Neural cell (in vitro differentiated cells): ENCODE results near the gene PEAK3. TPM values are rescaled to one million over a fixed set of nuclear protein-coding genes. Genes with fewer than 3 reads are reported as not detected.

Experiments
- H2AFZ ChIP-seq: fragments of 200-600, 300-800 bp; sonication (generic), shearing (Covaris generic); 2 replicates; pipeline ENCODE4 v1.6.0; 2014; ENCODE audit warnings: low read depth, mild to moderate bottlenecking, antibody characterized with exemption, low read length, moderate library complexity
- H3F3A ChIP-seq: fragments of 200-600 bp; shearing (Covaris generic); 2 replicates; pipeline ENCODE4 v1.6.1; 2016; ENCODE audit warnings: mild to moderate bottlenecking, moderate library complexity, mixed read lengths, antibody characterized with exemption, low read length; ENCODE audit not compliant: insufficient read depth, poor library complexity, severe bottlenecking
- H3K27ac ChIP-seq: fragments of 200-600, 300-800 bp; sonication (generic), shearing (Covaris generic); 2 replicates; pipeline ENCODE4 v1.5.1; 2014; ENCODE audit warnings: mild to moderate bottlenecking, low read length, moderate library complexity
- H3K27me3 ChIP-seq: fragments of 300-800, 200-600 bp; sonication (generic), shearing (Covaris generic); 2 replicates; pipeline ENCODE4 v1.6.0; 2014; ENCODE audit warnings: mild to moderate bottlenecking, low read depth, low read length, moderate library complexity; ENCODE audit not compliant: insufficient read depth
- H3K36me3 ChIP-seq: fragments of 300-800, 200-600 bp; sonication (generic), shearing (Covaris generic); 2 replicates; pipeline ENCODE4 v1.5.1; 2014; ENCODE audit warnings: mild to moderate bottlenecking, antibody characterized with exemption, low read length, moderate library complexity; ENCODE audit not compliant: insufficient read depth
- H3K4me2 ChIP-seq: fragments of 300-800, 200-600 bp; sonication (generic), shearing (Covaris generic); 2 replicates; pipeline ENCODE4 v1.6.0; 2014; ENCODE audit warnings: mild to moderate bottlenecking, low read length
- H3K4me3 ChIP-seq: fragments of 300-800, 200-600 bp; sonication (generic), shearing (Covaris generic); 2 replicates; pipeline ENCODE4 v1.5.1; 2014; ENCODE audit warnings: mild to moderate bottlenecking, low read length, moderate library complexity
- H3K79me2 ChIP-seq: fragments of 200-600 bp; shearing (Covaris generic); replicated peaks from 2 replicates; pipeline ENCODE4 v1.6.0; 2014; ENCODE audit warnings: mild to moderate bottlenecking, low read length, moderate library complexity; ENCODE audit not compliant: insufficient read depth
- H3K9ac ChIP-seq: fragments of 300-800, 200-600 bp; sonication (generic), shearing (Covaris generic); 2 replicates; pipeline ENCODE4 v1.6.1; 2016; ENCODE audit warnings: mild to moderate bottlenecking, low read length, mixed read lengths
- H3K9me2 ChIP-seq: fragments of 200-600 bp; shearing (Covaris generic); 2 replicates; pipeline ENCODE4 v1.6.1; 2016; ENCODE audit warnings: mild to moderate bottlenecking, low read length, mixed read lengths; ENCODE audit not compliant: insufficient read depth
- H3K9me3 ChIP-seq: fragments of 200-600, 300-800 bp; sonication (generic), shearing (Covaris generic); 2 replicates; pipeline ENCODE4 v1.6.1; 2016; ENCODE audit warnings: mild to moderate bottlenecking, mixed run types, low read length, moderate library complexity, mixed read lengths
- H4K20me1 ChIP-seq: fragments of 200-600 bp; shearing (Covaris generic); 2 replicates; pipeline ENCODE4 v1.6.1; 2016; ENCODE audit warnings: mild to moderate bottlenecking, mixed run types; ENCODE audit not compliant: insufficient read depth
- EP300 ChIP-seq: fragments of 450-650 bp; conservative IDR thresholded peaks from 2 replicates; pipeline ENCODE4 v1.6.1; 2014; ENCODE audit warnings: antibody characterized with exemption, mild to moderate bottlenecking, moderate library complexity; ENCODE audit not compliant: poor library complexity, severe bottlenecking
- EZH2 ChIP-seq: fragments of 200-600, 300-800 bp; shearing (Covaris generic), sonication (generic); IDR thresholded peaks from 2 replicates; pipeline ENCODE4 v1.6.1; 2014; ENCODE audit warnings: antibody characterized with exemption, low read length, borderline replicate concordance, mild to moderate bottlenecking; ENCODE audit not compliant: insufficient read depth, poor library complexity, severe bottlenecking
- MXI1 ChIP-seq: fragments of 450-650 bp; conservative IDR thresholded peaks from 2 replicates; pipeline ENCODE4 v1.6.1; 2014; ENCODE audit warnings: antibody characterized with exemption, mild to moderate bottlenecking; ENCODE audit not compliant: poor library complexity, severe bottlenecking
- POLR2AphosphoS5 ChIP-seq: IDR thresholded peaks from 2 replicates; pipeline ENCODE4 v1.6.1; 2012
- RAD21 ChIP-seq: fragments of 450-650 bp; conservative IDR thresholded peaks from 2 replicates; pipeline ENCODE4 v1.6.1; 2014; ENCODE audit warnings: antibody characterized with exemption, mild to moderate bottlenecking, moderate library complexity
- SMC3 ChIP-seq: fragments of 450-650 bp; conservative IDR thresholded peaks from 2 replicates; pipeline ENCODE4 v1.6.1; 2014; ENCODE audit warnings: antibody characterized with exemption, mild to moderate bottlenecking, moderate library complexity; ENCODE audit not compliant: poor library complexity
- TAF1 ChIP-seq: IDR thresholded peaks from 2 replicates; pipeline ENCODE4 v1.6.1; 2012; ENCODE audit warnings: low read depth
- polyA plus RNA-seq: library from polyadenylated mRNA; depleted of rRNA; stranded (reverse); fragments of >200 nt; gene quantifications from 2 replicates; pipeline ENCODE4 v1.2.3, GENCODE V29; 2014
- TF ChIP-seq, protein P1 (sequence below): fragments of 450-650 bp; IDR thresholded peaks from 2 replicates; pipeline ENCODE4 v1.5.1; 2014; ENCODE audit warnings: antibody characterized with exemption, mild to moderate bottlenecking, moderate library complexity; ENCODE audit not compliant: poor library complexity, severe bottlenecking
- TF ChIP-seq, protein P2 (sequence below): IDR thresholded peaks from 2 replicates; pipeline ENCODE4 v1.6.1; 2012; ENCODE audit warnings: borderline replicate concordance

Gene PEAK3
- polyA plus RNA-seq, 1 donor from 2014 or later, result not detected

DNA sequence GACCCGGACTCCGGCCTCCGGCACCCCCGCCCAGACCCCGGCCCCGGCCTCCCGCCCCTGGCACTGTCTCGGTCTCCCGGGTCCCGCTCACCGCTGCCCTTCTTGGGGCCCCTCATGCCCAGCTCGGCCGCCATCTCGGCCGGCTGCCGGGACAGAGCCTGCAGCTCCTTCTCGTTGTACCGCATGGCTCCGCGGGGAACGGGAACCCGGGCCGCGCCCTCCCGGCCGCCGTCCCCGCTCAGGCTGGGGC lies 46.0 kb downstream of the PEAK3 start:
- peak overlapping the region; percentile 93 for H3K27ac ChIP-seq

DNA sequence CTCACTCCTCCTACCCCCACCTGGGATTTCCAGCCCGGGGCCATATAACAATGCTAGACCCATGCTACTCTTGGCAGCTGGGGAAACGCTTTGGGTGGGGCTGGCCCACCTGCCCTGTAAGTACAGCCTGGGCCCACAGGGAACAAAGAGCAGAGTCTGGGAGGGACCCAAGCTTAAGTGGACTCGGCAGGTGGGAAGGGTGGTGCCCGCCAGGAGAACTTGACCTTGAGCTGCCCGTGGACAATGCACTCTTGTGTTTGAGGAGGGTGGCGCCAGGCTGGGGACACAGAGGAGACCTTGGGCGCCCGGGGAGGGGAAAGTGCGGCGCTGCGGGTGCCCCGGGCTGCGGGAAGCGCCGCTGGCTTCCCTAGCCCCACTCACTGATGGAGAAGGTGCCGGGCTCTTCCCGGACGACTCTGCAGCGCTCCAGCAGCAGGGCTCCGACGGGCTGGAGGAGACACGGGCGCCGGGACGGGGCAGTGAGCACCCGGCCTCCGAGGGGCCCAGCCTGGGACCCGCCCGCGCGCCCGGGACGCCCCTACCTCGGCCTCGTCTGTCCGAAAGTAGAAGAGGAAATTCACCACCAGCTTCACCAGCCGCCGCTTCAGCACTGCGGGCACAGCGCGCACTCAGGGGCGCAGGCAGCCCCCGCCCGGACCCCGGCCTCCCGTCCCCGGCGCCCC lies 46.5 kb downstream of the PEAK3 start:
- H3K4me3 ChIP-seq, result peak overlapping the region; percentile 94
- H3K9ac ChIP-seq, result peak overlapping the region; percentile 92
- H3K27me3 ChIP-seq, result no peaks in the 10 kb centered on the region
- no peaks in the 10 kb centered on the region for H3K9me3 ChIP-seq
- peak overlapping the region; percentile 93 for H3K27ac ChIP-seq
- no peaks in the 10 kb centered on the region for H4K20me1 ChIP-seq
- peaks cover 58% of the 10 kb centered on the region for H3K79me2 ChIP-seq
- H3F3A ChIP-seq, result no peaks in the 10 kb centered on the region
- peak overlapping the region; percentile 52 for H3K4me2 ChIP-seq
- TF ChIP-seq RAD21 (no peak), EP300 (no peak), SMC3 (no peak), POLR2AphosphoS5 (no peak)
- TF ChIP-seq, protein P1, sequence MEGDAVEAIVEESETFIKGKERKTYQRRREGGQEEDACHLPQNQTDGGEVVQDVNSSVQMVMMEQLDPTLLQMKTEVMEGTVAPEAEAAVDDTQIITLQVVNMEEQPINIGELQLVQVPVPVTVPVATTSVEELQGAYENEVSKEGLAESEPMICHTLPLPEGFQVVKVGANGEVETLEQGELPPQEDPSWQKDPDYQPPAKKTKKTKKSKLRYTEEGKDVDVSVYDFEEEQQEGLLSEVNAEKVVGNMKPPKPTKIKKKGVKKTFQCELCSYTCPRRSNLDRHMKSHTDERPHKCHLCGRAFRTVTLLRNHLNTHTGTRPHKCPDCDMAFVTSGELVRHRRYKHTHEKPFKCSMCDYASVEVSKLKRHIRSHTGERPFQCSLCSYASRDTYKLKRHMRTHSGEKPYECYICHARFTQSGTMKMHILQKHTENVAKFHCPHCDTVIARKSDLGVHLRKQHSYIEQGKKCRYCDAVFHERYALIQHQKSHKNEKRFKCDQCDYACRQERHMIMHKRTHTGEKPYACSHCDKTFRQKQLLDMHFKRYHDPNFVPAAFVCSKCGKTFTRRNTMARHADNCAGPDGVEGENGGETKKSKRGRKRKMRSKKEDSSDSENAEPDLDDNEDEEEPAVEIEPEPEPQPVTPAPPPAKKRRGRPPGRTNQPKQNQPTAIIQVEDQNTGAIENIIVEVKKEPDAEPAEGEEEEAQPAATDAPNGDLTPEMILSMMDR, result no peak
- TF ChIP-seq, protein P2, sequence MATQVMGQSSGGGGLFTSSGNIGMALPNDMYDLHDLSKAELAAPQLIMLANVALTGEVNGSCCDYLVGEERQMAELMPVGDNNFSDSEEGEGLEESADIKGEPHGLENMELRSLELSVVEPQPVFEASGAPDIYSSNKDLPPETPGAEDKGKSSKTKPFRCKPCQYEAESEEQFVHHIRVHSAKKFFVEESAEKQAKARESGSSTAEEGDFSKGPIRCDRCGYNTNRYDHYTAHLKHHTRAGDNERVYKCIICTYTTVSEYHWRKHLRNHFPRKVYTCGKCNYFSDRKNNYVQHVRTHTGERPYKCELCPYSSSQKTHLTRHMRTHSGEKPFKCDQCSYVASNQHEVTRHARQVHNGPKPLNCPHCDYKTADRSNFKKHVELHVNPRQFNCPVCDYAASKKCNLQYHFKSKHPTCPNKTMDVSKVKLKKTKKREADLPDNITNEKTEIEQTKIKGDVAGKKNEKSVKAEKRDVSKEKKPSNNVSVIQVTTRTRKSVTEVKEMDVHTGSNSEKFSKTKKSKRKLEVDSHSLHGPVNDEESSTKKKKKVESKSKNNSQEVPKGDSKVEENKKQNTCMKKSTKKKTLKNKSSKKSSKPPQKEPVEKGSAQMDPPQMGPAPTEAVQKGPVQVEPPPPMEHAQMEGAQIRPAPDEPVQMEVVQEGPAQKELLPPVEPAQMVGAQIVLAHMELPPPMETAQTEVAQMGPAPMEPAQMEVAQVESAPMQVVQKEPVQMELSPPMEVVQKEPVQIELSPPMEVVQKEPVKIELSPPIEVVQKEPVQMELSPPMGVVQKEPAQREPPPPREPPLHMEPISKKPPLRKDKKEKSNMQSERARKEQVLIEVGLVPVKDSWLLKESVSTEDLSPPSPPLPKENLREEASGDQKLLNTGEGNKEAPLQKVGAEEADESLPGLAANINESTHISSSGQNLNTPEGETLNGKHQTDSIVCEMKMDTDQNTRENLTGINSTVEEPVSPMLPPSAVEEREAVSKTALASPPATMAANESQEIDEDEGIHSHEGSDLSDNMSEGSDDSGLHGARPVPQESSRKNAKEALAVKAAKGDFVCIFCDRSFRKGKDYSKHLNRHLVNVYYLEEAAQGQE, result no peak
- H2AFZ ChIP-seq, result no peak overlapping the region
- H3K9me2 ChIP-seq, result no peaks in the 10 kb centered on the region
- no peaks in the 10 kb centered on the region for H3K36me3 ChIP-seq

More for the DNA sequence above, 46.0 kb downstream of the PEAK3 start:
- Histone ChIP-seq H3K4me2 (no peak overlapping the region), H3K9me2 (no peaks in the 10 kb centered on the region), H3K36me3 (no peaks in the 10 kb centered on the region), H3K9ac (peak overlapping the region; percentile 92), H3K4me3 (peak overlapping the region; percentile 94), H3K79me2 (peaks cover 62% of the 10 kb centered on the region), H4K20me1 (no peaks in the 10 kb centered on the region), H3F3A (no peaks in the 10 kb centered on the region), H3K9me3 (no peaks in the 10 kb centered on the region), H3K27me3 (no peaks in the 10 kb centered on the region), H2AFZ (no peak overlapping the region)
- TF ChIP-seq SMC3 (no peak), POLR2AphosphoS5 (no peak), EZH2 (no peak), TAF1 (no peak), RAD21 (no peak), MXI1 (no peak), EP300 (no peak)
- TF ChIP-seq, protein P2, result no peak
- TF ChIP-seq, protein P1, result no peak
